HEK293 (cell line): ENCODE measurements around the gene HPS6.

Source experiments
- CTCF ChIA-PET: fragments of 350-600 bp; formaldehyde crosslinking; extraction: SDS; loops from one replicate; lab custom pipeline; 2021; ENCODE audit warnings: antibody characterized with exemption; lab: Yijun Ruan, JAX
- POLR2A ChIA-PET: fragments of 300-600 bp; formaldehyde crosslinking; extraction: SDS; loops from one replicate; lab custom pipeline; 2020; ENCODE audit warnings: antibody characterized with exemption, inconsistent platforms; lab: Yijun Ruan, JAX
- H3K27ac ChIP-seq: fragments of 200-500 bp; sonication (Bioruptor generic); 2 replicates; pipeline ENCODE4 v1.5.1; 2014; ENCODE audit warnings: low read depth, low read length, control low read depth, inconsistent platforms; ENCODE audit errors: extremely low read depth
- H3K36me3 ChIP-seq, 2 experiments: fragments of 200-500 bp in 1 of 2; sonication (Bioruptor generic) in 1 of 2; 1 replicate in 1 of 2; 2 replicates in 1 of 2; pipeline ENCODE4 v1.5.1; 2014 to 2017; ENCODE audit warnings: inconsistent platforms in 2 of 2, low read length in 2 of 2; ENCODE audit not compliant: control insufficient read depth in 2 of 2, insufficient read depth in 1 of 2
- H3K4me1 ChIP-seq: fragments of 200-500 bp; sonication (Bioruptor generic); 2 replicates; pipeline ENCODE4 v1.5.1; 2014; ENCODE audit warnings: mild to moderate bottlenecking, low read length, inconsistent platforms; ENCODE audit not compliant: control insufficient read depth, insufficient read depth
- H3K4me3 ChIP-seq: 2 replicates; pipeline ENCODE4 v1.5.1; 2011; ENCODE audit warnings: low read depth, mild to moderate bottlenecking, control low read depth, low read length, moderate library complexity
- H3K9me3 ChIP-seq: fragments of 200-500 bp; sonication (Bioruptor generic); 2 replicates; pipeline ENCODE4 v1.5.1; 2014; ENCODE audit warnings: low read depth, low read length, inconsistent platforms; ENCODE audit not compliant: control insufficient read depth, insufficient read depth
- AEBP2 ChIP-seq: fragments of 450-650 bp; formaldehyde crosslinking; IDR thresholded peaks from 2 replicates; pipeline ENCODE4 v1.5.1; 2016; ENCODE audit warnings: missing biosample characterization, missing genetic modification characterization, borderline replicate concordance
- EGR2 ChIP-seq: fragments of 450-650 bp; formaldehyde crosslinking; IDR thresholded peaks from 2 replicates; pipeline ENCODE4 v1.5.1; 2016; ENCODE audit warnings: low read depth, missing biosample characterization, missing genetic modification characterization
- GFI1B ChIP-seq: fragments of 450-650 bp; formaldehyde crosslinking; IDR thresholded peaks from 2 replicates; pipeline ENCODE4 v1.5.1; 2016; ENCODE audit warnings: missing biosample characterization, missing genetic modification characterization
- GLIS1 ChIP-seq: fragments of 450-650 bp; formaldehyde crosslinking; IDR thresholded peaks from 2 replicates; pipeline ENCODE4 v1.5.1; 2016; ENCODE audit warnings: missing biosample characterization, missing genetic modification characterization
- GLIS2 ChIP-seq: fragments of 450-650 bp; formaldehyde crosslinking; IDR thresholded peaks from 2 replicates; pipeline ENCODE4 v1.5.1; 2016; ENCODE audit warnings: missing biosample characterization, missing genetic modification characterization
- KLF16 ChIP-seq: fragments of 450-650 bp; formaldehyde crosslinking; IDR thresholded peaks from 2 replicates; pipeline ENCODE4 v1.5.1; 2017; ENCODE audit warnings: missing biosample characterization, missing genetic modification characterization
- KLF8 ChIP-seq: fragments of 450-650 bp; formaldehyde crosslinking; IDR thresholded peaks from 2 replicates; pipeline ENCODE4 v1.5.1; 2016; ENCODE audit warnings: missing biosample characterization, missing genetic modification characterization
- MZF1 ChIP-seq: fragments of 450-650 bp; formaldehyde crosslinking; IDR thresholded peaks from 2 replicates; pipeline ENCODE4 v1.5.1; 2017; ENCODE audit warnings: missing biosample characterization, missing genetic modification characterization, borderline replicate concordance
- PRDM1 ChIP-seq: fragments of 450-650 bp; formaldehyde crosslinking; IDR thresholded peaks from 2 replicates; pipeline ENCODE4; 2016; ENCODE audit warnings: missing biosample characterization, missing genetic modification characterization
- SALL2 ChIP-seq: fragments of 450-650 bp; formaldehyde crosslinking; IDR thresholded peaks from 2 replicates; pipeline ENCODE4 v1.5.0; 2017; ENCODE audit warnings: missing biosample characterization, mild to moderate bottlenecking, missing genetic modification characterization, borderline replicate concordance
- SP3 ChIP-seq: fragments of 450-650 bp; formaldehyde crosslinking; IDR thresholded peaks from 2 replicates; pipeline ENCODE4 v1.5.1; 2016; ENCODE audit warnings: missing biosample characterization, missing genetic modification characterization
- ZBTB20 ChIP-seq: fragments of 450-650 bp; formaldehyde crosslinking; IDR thresholded peaks from 2 replicates; pipeline ENCODE4 v1.5.1; 2016; ENCODE audit warnings: missing biosample characterization, missing genetic modification characterization
- ZBTB8A ChIP-seq: fragments of 450-650 bp; formaldehyde crosslinking; IDR thresholded peaks from 2 replicates; pipeline ENCODE4 v1.5.1; 2016; ENCODE audit warnings: missing biosample characterization, missing genetic modification characterization
- ZEB2 ChIP-seq: fragments of 450-650 bp; formaldehyde crosslinking; IDR thresholded peaks from 2 replicates; pipeline ENCODE4 v1.5.1; 2016; ENCODE audit warnings: missing biosample characterization, missing genetic modification characterization
- ZFHX2 ChIP-seq: fragments of 450-650 bp; formaldehyde crosslinking; conservative IDR thresholded peaks from 2 replicates; pipeline ENCODE4 v1.5.1; 2016; ENCODE audit warnings: missing biosample characterization, missing genetic modification characterization
- ZIC2 ChIP-seq: fragments of 450-650 bp; formaldehyde crosslinking; IDR thresholded peaks from 2 replicates; pipeline ENCODE4 v1.5.1; 2016; ENCODE audit warnings: missing biosample characterization, missing genetic modification characterization
- ZNF274 ChIP-seq, 2 experiments: fragments of 200-500 bp in 1 of 2; fragments of 450-650 bp in 1 of 2; sonication (Bioruptor generic) in 1 of 2; formaldehyde crosslinking in 1 of 2; IDR thresholded peaks; 2 replicates each; pipeline versions ENCODE4 v1.5.1 to v1.6.1; 2014 to 2016; ENCODE audit warnings: borderline replicate concordance in 1 of 2, inconsistent platforms in 1 of 2, low read length in 1 of 2, missing biosample characterization in 1 of 2, missing genetic modification characterization in 1 of 2
- ZNF341 ChIP-seq: fragments of 450-650 bp; formaldehyde crosslinking; IDR thresholded peaks from 2 replicates; pipeline ENCODE4; 2016; ENCODE audit warnings: low read depth, missing biosample characterization, missing genetic modification characterization
- ZNF394 ChIP-seq: fragments of 450-650 bp; formaldehyde crosslinking; IDR thresholded peaks from 2 replicates; pipeline ENCODE4 v1.5.1; 2016; ENCODE audit warnings: missing biosample characterization, missing genetic modification characterization, mild to moderate bottlenecking, moderate library complexity, borderline replicate concordance
- ZNF398 ChIP-seq: fragments of 450-650 bp; formaldehyde crosslinking; IDR thresholded peaks from 2 replicates; pipeline ENCODE4 v1.5.1; 2017; ENCODE audit warnings: missing biosample characterization, missing genetic modification characterization
- ZNF560 ChIP-seq: fragments of 450-650 bp; formaldehyde crosslinking; IDR thresholded peaks from 2 replicates; pipeline ENCODE4 v1.5.1; 2017; ENCODE audit warnings: missing biosample characterization, missing genetic modification characterization, borderline replicate concordance
- ZNF596 ChIP-seq: fragments of 450-650 bp; IDR thresholded peaks from 2 replicates; pipeline ENCODE4 v1.5.0; 2018; ENCODE audit warnings: missing biosample characterization, mild to moderate bottlenecking, missing genetic modification characterization, moderate library complexity
- ZNF600 ChIP-seq: fragments of 450-650 bp; formaldehyde crosslinking; IDR thresholded peaks from 2 replicates; pipeline ENCODE4 v1.5.1; 2016; ENCODE audit warnings: missing biosample characterization, missing genetic modification characterization
- ZNF776 ChIP-seq: fragments of 450-650 bp; formaldehyde crosslinking; IDR thresholded peaks from 2 replicates; pipeline ENCODE4 v1.5.0; 2017; ENCODE audit warnings: missing biosample characterization, missing genetic modification characterization, borderline replicate concordance

Gene HPS6

GRCh38 chr10:102113956-102114857 lies 49.1 kb downstream of the HPS6 start (continued):
- TF ChIP-seq ZNF398, result peak; percentile 85
- TF ChIP-seq ZNF274 (IDR thresholded peaks at IDR 0.05; ENCODE audit: low read length), result no peak
- no peak for TF ChIP-seq ZNF274 (tag by site-specific recombination; IDR thresholded peaks at IDR 0.05; ENCODE audit: borderline replicate concordance)
- peak; percentile 31; the same call in 1 of the 2 replicates for TF ChIP-seq ZIC2 (tag by site-specific recombination)
- TF ChIP-seq KLF8 (tag by site-specific recombination), result no peak
- TF ChIP-seq ZBTB8A, result peak; percentile 46; the same call in 1 of the 2 replicates
- TF ChIP-seq GLIS2 (tag by site-specific recombination), result peak; percentile 85
- TF ChIP-seq GLIS1, result peak; percentile 93
- TF ChIP-seq ZNF600 (tag by site-specific recombination), result peak; percentile 55
- TF ChIP-seq ZFHX2 (tag by site-specific recombination), result no peak
- 0 out of 2 replicates have a peak, but pooled peaks have one; percentile 14 for TF ChIP-seq ZNF394 (tag by site-specific recombination)
- TF ChIP-seq AEBP2, result no peak
- TF ChIP-seq SP3 (tag by site-specific recombination), result 0 out of 2 replicates have a peak, but pooled peaks have one; percentile 22
- TF ChIP-seq, all 188 proteins: peak for 16

GRCh38 chr10:102114861-102115618 lies 49.9 kb downstream of the HPS6 start:
- Histone ChIP-seq H3K9me3 (no peaks in the 10 kb centered on the region), H3K36me3 (peaks cover 9 to 18% of the 10 kb centered on the region in 2 experiments; a peak in 2 of 3 replicates), H3K4me1 (peaks cover 44% of the 10 kb centered on the region), H3K4me3 (peak overlapping the region; percentile 70), H3K27ac (peak overlapping the region; percentile 73)
- POLR2A ChIA-PET, result interaction anchor here (0.6 to 2.2 kb wide), 21 partner anchors 8 to 1075 kb away, joined by 3 to 26 read pairs (median 5); partner anchors contain the start of genes ARMH3, GBF1, NOLC1 and PPRC1
- CTCF ChIA-PET, result interaction anchor here (0.6 to 2.9 kb wide), 4 partner anchors 17 to 312 kb away, joined by 3 to 9 read pairs (median 4); partner anchors contain the start of gene PPRC1
- TF ChIP-seq ZIC2 (tag by site-specific recombination) (peak; percentile 40; the same call in 1 of the 2 replicates), ZNF341 (tag by site-specific recombination) (peak; percentile 99), EGR2 (tag by site-specific recombination) (peak; percentile 27; the same call in 1 of the 2 replicates), ZNF776 (tag by site-specific recombination) (no peak), AEBP2 (no peak), PRDM1 (tag by site-specific recombination) (peak; percentile 98), MZF1 (tag by site-specific recombination) (no peak), GFI1B (tag by site-specific recombination) (no peak), ZBTB20 (tag by site-specific recombination) (peak; percentile 35; the same call in 1 of the 2 replicates), KLF16 (peak; percentile 94), ZNF596 (tag by site-specific recombination) (peak; percentile 99), ZNF560 (no peak), SALL2 (tag by site-specific recombination) (no peak), ZEB2 (tag by site-specific recombination) (no peak), ZNF600 (tag by site-specific recombination) (peak; percentile 80; the same call in 1 of the 2 replicates)
